ENCODE data around the gene ANKRD29.

DNA sequence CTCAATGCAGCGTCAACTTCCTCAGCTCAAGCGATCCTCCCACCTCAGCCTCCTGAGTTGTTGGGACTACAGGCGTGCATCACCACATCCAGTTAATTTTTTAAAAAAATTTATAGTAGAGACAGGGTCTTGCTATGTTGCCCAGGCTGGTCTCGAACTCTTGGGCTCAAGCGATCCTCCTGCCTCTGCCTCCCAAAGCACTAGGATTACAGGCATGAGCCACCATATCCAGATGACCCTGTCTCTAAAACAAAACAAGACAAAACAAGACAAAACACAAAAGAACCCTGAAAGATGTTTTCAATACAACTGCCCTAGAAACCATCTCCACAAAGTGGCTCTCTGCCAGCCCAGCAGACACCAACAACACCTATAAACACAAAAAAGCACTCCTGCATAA, 31.4 kb downstream of the ANKRD29 start:
- TF ChIP-seq, protein P1, sequence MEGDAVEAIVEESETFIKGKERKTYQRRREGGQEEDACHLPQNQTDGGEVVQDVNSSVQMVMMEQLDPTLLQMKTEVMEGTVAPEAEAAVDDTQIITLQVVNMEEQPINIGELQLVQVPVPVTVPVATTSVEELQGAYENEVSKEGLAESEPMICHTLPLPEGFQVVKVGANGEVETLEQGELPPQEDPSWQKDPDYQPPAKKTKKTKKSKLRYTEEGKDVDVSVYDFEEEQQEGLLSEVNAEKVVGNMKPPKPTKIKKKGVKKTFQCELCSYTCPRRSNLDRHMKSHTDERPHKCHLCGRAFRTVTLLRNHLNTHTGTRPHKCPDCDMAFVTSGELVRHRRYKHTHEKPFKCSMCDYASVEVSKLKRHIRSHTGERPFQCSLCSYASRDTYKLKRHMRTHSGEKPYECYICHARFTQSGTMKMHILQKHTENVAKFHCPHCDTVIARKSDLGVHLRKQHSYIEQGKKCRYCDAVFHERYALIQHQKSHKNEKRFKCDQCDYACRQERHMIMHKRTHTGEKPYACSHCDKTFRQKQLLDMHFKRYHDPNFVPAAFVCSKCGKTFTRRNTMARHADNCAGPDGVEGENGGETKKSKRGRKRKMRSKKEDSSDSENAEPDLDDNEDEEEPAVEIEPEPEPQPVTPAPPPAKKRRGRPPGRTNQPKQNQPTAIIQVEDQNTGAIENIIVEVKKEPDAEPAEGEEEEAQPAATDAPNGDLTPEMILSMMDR (conservative IDR thresholded peaks at IDR 0.05), result no peak
- TF ChIP-seq ZFX (IDR thresholded peaks at IDR 0.05), result no peak

Data from C4-2B (cell line).